Mammary epithelial cell (primary cell): ENCODE results near the gene LIPC.

Experiments used
- CTCF ChIP-seq, 2 donors: IDR thresholded peaks in 1 of 2; conservative IDR thresholded peaks in 1 of 2; 2 replicates each; pipeline ENCODE4 v1.5.1; 2011 to 2012; ENCODE audit warnings: inconsistent platforms in 2 of 2, low read length in 2 of 2, mild to moderate bottlenecking in 2 of 2, control low read depth in 1 of 2, low read depth in 1 of 2; ENCODE audit not compliant: insufficient read depth in 1 of 2; ENCODE audit errors: extremely low read depth in 1 of 2
- EZH2 ChIP-seq: IDR thresholded peaks from 2 replicates; pipeline ENCODE4 v1.6.1; 2012; ENCODE audit warnings: low read length, inconsistent platforms, borderline replicate concordance

DNA sequence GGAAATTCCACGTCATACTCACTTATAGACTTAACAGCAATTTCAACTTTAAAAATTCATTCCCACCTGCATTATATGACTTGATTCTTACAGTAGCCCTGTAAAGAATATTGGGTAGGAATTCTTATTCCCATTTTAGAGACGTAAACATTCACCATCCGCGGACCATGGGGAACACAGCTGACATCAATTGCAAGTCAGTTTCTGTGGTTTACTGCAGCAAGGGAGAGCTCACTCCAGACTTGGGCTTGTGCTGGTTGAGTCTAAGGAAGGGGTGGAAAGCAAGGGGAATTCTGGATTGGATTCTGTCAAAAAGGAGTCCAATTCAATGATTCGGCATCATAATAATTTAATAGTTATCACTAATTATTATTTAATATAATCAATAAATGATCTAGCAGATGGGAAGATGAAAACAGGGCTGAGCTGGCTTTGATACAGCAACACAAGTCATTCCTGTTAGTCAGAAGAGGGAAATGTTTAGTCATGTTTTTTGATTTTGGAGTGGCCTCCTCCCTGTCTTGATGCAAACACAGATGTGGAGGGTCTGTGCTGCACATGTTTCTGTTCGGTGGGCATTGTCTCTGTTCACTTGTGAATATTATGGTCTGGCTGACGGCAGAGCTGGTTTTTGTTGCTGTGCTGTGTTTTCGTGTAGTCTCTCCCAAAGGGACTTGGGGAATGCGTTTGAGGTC, 9.7 kb downstream of the LIPC start:
- no peak for TF ChIP-seq CTCF (conservative IDR thresholded peaks at IDR 0.05 in 1 of 2, IDR thresholded peaks at IDR 0.05 in 1 of 2; ENCODE audit: extremely low read depth in 1 of 2, insufficient read depth in 1 of 2, low read depth in 1 of 2, low read length in 2 of 2)
- no peak for TF ChIP-seq EZH2
